Testis (tissue), 2 donors: ENCODE results near the gene CCDC73.

Experiments
- POLR2A ChIP-seq: fragments of 450-650 bp; IDR thresholded peaks from one replicate; pipeline ENCODE4 v1.6.1; 2017; ENCODE audit warnings: antibody characterized with exemption, mild to moderate bottlenecking, moderate library complexity
- TF ChIP-seq, protein P1 (sequence below), 3 experiments: fragments of 450-650 bp in 2 of 3; fragments of 200-600 bp in 1 of 3; sonication (generic) in 1 of 3; IDR thresholded peaks; one replicate each; pipeline ENCODE4 v1.5.1; 2016 to 2019; ENCODE audit warnings: antibody characterized with exemption in 3 of 3, mild to moderate bottlenecking in 2 of 3, moderate library complexity in 1 of 3

DNA sequence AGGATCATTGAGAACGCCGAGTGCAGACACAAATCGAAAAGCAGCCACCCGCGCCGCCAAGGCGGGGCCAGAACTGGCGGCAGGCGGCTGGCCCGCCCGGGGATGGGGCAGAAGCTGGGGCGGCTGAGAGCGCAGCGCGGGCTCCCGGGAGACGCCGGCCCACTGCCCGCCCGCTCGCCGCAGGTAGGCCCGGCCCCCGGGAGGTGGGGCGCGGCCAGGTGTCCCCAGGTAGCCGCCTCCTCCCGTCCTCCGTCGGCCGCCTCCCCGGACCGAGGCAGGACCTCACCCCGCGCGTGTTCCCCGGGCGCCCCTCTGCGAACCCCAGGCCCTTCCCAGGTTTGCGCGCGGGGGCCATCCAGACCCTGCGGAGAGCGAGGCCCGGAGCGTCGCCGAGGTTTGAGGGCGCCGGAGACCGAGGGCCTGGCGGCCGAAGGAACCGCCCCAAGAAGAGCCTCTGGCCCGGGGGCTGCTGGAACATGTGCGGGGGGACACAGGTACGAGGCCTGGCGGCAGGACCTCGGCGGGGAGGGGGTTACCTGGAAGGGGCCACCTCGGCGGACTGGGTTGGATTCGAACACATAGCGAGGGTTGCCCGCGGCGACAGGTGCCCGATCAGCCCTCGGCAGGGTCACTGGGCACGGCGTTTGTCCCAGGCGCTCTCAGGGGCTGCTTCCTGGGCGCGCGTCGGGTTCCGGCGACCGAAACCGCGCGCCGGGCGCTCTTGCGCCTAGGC lies 35.4 kb upstream of the CCDC73 start, which contains the start of gene PRRG4:
- TF ChIP-seq, protein P1, sequence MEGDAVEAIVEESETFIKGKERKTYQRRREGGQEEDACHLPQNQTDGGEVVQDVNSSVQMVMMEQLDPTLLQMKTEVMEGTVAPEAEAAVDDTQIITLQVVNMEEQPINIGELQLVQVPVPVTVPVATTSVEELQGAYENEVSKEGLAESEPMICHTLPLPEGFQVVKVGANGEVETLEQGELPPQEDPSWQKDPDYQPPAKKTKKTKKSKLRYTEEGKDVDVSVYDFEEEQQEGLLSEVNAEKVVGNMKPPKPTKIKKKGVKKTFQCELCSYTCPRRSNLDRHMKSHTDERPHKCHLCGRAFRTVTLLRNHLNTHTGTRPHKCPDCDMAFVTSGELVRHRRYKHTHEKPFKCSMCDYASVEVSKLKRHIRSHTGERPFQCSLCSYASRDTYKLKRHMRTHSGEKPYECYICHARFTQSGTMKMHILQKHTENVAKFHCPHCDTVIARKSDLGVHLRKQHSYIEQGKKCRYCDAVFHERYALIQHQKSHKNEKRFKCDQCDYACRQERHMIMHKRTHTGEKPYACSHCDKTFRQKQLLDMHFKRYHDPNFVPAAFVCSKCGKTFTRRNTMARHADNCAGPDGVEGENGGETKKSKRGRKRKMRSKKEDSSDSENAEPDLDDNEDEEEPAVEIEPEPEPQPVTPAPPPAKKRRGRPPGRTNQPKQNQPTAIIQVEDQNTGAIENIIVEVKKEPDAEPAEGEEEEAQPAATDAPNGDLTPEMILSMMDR (IDR thresholded peaks at IDR 0.05) = no peak
- TF ChIP-seq POLR2A = no peak
